ENCODE measurements around the gene DDX1.

DNA sequence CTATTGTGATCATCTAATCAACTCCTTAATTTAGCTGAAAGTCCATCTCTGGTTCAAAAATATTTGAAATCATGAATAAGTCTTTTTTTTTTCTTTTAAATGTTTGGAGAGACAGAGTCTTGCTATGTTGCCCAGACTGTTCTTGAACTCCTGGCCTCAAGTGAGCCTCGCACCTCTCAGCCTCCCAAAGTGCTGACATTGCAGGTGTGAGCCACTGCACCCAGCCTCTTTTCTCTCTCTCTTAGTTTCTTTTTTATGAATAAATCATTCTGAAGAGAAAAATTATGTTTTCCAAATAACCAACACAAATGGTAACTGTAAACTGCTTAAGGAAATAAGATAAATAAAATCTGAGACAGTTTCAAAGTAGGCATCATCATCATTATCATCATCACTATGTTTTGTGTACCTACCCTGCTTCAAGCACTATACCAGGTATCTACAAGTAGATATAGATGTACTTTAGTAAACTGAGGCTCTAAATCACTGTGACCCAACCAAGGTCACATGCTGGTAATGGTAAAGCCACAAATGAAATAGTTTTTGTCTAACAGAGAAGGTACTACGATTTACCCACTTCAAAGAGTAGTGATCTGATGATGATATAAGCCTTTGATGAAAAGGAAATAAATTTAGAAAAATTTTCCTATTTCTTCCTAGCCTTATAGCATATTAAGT, 25.5 kb upstream of the DDX1 start:
- TF ChIP-seq, protein P1, sequence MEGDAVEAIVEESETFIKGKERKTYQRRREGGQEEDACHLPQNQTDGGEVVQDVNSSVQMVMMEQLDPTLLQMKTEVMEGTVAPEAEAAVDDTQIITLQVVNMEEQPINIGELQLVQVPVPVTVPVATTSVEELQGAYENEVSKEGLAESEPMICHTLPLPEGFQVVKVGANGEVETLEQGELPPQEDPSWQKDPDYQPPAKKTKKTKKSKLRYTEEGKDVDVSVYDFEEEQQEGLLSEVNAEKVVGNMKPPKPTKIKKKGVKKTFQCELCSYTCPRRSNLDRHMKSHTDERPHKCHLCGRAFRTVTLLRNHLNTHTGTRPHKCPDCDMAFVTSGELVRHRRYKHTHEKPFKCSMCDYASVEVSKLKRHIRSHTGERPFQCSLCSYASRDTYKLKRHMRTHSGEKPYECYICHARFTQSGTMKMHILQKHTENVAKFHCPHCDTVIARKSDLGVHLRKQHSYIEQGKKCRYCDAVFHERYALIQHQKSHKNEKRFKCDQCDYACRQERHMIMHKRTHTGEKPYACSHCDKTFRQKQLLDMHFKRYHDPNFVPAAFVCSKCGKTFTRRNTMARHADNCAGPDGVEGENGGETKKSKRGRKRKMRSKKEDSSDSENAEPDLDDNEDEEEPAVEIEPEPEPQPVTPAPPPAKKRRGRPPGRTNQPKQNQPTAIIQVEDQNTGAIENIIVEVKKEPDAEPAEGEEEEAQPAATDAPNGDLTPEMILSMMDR (IDR thresholded peaks at IDR 0.05), result no peak
- no peak for TF ChIP-seq POLR2A (IDR thresholded peaks at IDR 0.05)

Measured in uterus (tissue), 2 donors.